Measurements from ENCODE around the gene NKTR. TPM values are rescaled to one million over a fixed set of nuclear protein-coding genes. Genes with fewer than 3 reads are reported as not detected.

Gene NKTR
- total RNA-seq, 1 donor from 2014 or later = 73.7 TPM

DNA sequence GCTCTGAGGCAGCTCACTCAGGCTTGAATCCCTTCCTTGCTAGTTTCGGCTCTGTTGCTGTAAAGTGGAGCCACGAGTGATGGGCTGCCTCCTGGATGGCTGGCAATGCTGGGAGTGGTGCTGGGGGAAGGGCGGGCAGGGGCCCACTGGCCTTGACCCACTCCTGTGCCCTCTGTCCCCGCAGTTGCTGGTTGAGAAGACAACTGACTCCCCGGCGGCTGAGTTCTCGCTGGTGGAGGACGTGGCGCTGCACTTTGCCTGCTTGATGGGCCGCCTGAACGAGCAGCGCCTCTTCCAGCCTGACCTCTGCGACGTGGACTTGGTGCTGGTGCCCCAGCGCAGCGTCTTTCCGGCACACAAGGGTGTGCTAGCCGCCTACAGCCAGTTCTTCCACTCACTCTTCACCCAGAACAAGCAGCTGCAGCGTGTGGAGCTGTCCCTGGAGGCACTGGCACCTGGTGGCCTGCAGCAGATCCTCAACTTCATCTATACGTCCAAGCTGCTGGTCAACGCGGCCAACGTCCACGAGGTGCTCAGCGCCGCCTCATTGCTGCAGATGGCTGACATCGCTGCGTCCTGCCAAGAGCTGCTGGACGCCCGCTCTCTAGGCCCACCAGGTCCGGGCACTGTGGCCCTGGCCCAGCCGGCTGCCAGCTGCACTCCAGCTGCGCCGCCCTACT, 57.7 kb downstream of the NKTR start:
- Mint-ChIP-seq H3K36me3 (ENCODE audit: unreplicated experiment) (peaks cover 8% of the 10 kb centered on the region), H3K4me3 (ENCODE audit: unreplicated experiment) (no peak overlapping the region), H3K9me3 (ENCODE audit: unreplicated experiment) (no peaks in the 10 kb centered on the region), H3K4me1 (ENCODE audit: unreplicated experiment) (peaks cover 20% of the 10 kb centered on the region), H3K27ac (ENCODE audit: unreplicated experiment) (no peak overlapping the region), H3K27me3 (ENCODE audit: unreplicated experiment) (no peaks in the 10 kb centered on the region)
- TF ChIP-seq, protein P1, sequence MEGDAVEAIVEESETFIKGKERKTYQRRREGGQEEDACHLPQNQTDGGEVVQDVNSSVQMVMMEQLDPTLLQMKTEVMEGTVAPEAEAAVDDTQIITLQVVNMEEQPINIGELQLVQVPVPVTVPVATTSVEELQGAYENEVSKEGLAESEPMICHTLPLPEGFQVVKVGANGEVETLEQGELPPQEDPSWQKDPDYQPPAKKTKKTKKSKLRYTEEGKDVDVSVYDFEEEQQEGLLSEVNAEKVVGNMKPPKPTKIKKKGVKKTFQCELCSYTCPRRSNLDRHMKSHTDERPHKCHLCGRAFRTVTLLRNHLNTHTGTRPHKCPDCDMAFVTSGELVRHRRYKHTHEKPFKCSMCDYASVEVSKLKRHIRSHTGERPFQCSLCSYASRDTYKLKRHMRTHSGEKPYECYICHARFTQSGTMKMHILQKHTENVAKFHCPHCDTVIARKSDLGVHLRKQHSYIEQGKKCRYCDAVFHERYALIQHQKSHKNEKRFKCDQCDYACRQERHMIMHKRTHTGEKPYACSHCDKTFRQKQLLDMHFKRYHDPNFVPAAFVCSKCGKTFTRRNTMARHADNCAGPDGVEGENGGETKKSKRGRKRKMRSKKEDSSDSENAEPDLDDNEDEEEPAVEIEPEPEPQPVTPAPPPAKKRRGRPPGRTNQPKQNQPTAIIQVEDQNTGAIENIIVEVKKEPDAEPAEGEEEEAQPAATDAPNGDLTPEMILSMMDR (IDR thresholded peaks at IDR 0.05) = no peak
- DNase-seq (ENCODE audit: extremely low spot score, unreplicated experiment) = no peak

DNA sequence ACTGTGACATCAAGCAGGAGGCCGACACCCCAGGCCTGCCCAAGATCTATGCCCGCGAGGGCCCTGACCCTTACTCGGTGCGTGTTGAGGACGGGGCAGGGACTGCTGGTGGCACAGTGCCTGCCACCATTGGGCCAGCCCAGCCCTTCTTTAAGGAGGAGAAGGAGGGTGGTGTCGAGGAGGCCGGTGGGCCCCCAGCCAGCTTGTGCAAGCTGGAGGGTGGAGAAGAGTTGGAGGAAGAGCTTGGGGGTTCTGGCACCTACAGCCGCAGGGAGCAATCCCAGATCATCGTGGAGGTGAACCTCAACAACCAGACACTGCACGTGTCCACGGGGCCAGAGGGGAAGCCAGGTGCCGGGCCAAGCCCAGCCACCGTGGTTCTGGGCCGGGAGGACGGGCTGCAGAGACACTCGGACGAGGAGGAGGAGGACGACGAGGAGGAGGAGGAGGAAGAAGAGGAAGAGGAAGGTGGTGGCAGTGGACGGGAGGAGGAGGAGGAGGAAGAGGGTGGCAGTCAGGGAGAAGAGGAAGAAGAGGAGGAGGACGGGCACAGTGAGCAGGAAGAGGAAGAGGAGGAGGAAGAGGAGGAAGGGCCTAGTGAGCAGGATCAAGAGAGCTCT, 58.4 kb downstream of the NKTR start:
- Mint-ChIP-seq H3K27me3 (ENCODE audit: unreplicated experiment) (no peaks in the 10 kb centered on the region), H3K4me3 (ENCODE audit: unreplicated experiment) (no peak overlapping the region), H3K27ac (ENCODE audit: unreplicated experiment) (no peak overlapping the region), H3K36me3 (ENCODE audit: unreplicated experiment) (peaks cover 8% of the 10 kb centered on the region), H3K9me3 (ENCODE audit: unreplicated experiment) (no peaks in the 10 kb centered on the region), H3K4me1 (ENCODE audit: unreplicated experiment) (peaks cover 15% of the 10 kb centered on the region)
- DNase-seq (ENCODE audit: extremely low spot score, unreplicated experiment) = no peak
- TF ChIP-seq, protein P1 (IDR thresholded peaks at IDR 0.05) = no peak

DNA sequence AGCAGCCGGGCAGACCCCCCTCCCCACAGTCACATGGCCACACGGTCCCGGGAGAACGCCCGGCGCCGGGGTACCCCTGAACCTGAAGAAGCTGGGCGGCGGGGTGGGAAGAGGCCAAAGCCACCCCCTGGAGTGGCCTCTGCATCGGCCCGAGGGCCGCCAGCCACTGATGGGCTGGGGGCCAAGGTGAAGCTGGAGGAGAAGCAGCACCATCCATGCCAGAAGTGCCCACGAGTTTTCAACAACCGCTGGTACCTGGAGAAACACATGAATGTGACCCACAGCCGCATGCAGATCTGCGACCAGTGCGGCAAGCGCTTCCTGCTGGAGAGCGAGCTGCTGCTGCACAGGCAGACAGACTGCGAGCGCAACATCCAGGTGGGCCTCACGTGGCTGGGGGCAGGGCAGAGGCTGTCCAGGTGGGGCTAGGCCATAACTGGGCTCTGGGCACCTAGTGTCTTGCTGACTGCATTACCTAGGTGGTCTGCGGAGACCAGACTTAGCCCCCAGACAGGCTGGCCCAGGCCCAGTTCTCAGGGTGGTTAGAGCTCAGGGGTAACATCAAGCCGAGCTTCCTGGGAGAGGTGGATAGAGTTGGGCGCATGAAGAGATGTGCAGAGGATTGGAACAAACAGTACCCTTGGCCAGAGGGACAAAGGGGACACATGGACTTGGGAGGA, 59.1 kb downstream of the NKTR start:
- Mint-ChIP-seq H3K36me3 (ENCODE audit: unreplicated experiment) (peaks cover 8% of the 10 kb centered on the region), H3K4me1 (ENCODE audit: unreplicated experiment) (peaks cover 15% of the 10 kb centered on the region), H3K27ac (ENCODE audit: unreplicated experiment) (no peak overlapping the region), H3K4me3 (ENCODE audit: unreplicated experiment) (no peak overlapping the region), H3K9me3 (ENCODE audit: unreplicated experiment) (no peaks in the 10 kb centered on the region), H3K27me3 (ENCODE audit: unreplicated experiment) (no peaks in the 10 kb centered on the region)
- no peak for DNase-seq (ENCODE audit: extremely low spot score, unreplicated experiment)
- TF ChIP-seq, protein P1 (IDR thresholded peaks at IDR 0.05) = no peak

DNA sequence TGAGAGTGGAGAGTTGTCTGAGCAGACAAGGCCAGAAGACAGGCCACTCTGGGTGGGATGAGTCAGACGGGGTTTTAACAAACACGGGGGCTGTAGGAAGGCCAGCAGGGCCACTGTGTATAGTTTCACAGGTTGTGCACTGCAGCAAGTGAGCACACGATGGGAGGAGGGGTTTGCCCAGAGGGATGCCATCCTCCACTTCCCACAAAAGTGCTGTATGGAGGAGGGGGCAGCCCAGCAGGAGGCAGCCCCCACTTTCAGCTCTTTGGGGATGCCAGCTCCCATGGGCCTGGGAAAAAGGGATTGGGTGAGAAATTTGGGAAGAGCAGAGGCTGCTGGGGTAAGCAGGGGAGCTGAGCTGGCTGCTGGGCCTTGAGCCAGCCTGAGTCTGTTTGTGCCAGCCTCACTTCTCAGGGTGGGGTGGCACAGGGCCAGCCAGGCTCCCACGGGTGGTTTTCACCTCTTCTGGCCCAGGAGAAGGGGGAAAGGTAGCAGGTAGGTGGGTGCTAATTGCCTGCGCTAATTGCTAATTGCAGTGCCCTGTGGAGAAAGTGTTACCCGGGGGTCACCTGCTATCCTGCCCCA, 59.7 kb downstream of the NKTR start:
- no peaks in the 10 kb centered on the region for H3K27me3 Mint-ChIP-seq (ENCODE audit: unreplicated experiment)
- H3K9me3 Mint-ChIP-seq (ENCODE audit: unreplicated experiment) = no peaks in the 10 kb centered on the region
- no peak for DNase-seq (ENCODE audit: extremely low spot score, unreplicated experiment)
- H3K27ac Mint-ChIP-seq (ENCODE audit: unreplicated experiment) = no peak overlapping the region
- H3K4me3 Mint-ChIP-seq (ENCODE audit: unreplicated experiment) = no peak overlapping the region
- TF ChIP-seq, protein P1 (IDR thresholded peaks at IDR 0.05) = no peak
- peaks cover 8% of the 10 kb centered on the region for H3K36me3 Mint-ChIP-seq (ENCODE audit: unreplicated experiment)
- peaks cover 11% of the 10 kb centered on the region for H3K4me1 Mint-ChIP-seq (ENCODE audit: unreplicated experiment)

DNA sequence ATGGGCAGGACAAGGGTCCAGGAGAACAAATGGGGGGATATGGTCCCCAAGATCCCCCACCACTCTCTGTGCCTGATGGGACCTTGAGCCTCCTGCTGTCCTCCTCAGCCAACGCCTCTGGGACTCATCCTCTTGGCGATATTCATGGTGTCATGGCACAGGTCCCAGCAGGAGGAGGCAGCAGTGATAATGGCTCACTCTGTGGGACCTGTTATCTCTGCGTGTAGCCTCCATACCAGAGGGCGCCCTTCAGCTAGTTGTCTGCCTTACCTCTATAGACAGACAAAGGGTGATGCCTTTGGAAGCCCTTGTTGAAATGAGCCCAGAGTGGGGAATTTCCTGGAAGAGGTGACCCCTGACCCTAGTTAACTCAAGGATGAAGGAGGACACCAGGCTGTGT, 60.4 kb downstream of the NKTR start:
- Mint-ChIP-seq H3K4me1 (ENCODE audit: unreplicated experiment) (peaks cover 6% of the 10 kb centered on the region), H3K27me3 (ENCODE audit: unreplicated experiment) (no peaks in the 10 kb centered on the region), H3K27ac (ENCODE audit: unreplicated experiment) (no peak overlapping the region), H3K36me3 (ENCODE audit: unreplicated experiment) (peaks cover 8% of the 10 kb centered on the region), H3K9me3 (ENCODE audit: unreplicated experiment) (no peaks in the 10 kb centered on the region), H3K4me3 (ENCODE audit: unreplicated experiment) (no peak overlapping the region)
- DNase-seq (ENCODE audit: extremely low spot score, unreplicated experiment) = no peak
- TF ChIP-seq, protein P1 (IDR thresholded peaks at IDR 0.05) = no peak
